Inferior parietal cortex (tissue), 1 donor: ENCODE results near the gene CRHR1.
"Not testable (repeated sequence)": the region's sequence is repeated elsewhere in the genome, so short reads cannot be mapped to it uniquely, and the experiment has no call there.

Experiments
- DNase-seq: peaks from one replicate; pipeline ENCODE4 v3.0.0-alpha.2; 2016; ENCODE audit errors: extremely low spot score

Gene CRHR1

GRCh38 chr17:45784293-45784740, at the start of gene CRHR1:
CRHR1 (plus strand) TSS chr17:45784320; CDS start chr17:45784545, 225 bp downstream.
- no peak for DNase-seq

DNA sequence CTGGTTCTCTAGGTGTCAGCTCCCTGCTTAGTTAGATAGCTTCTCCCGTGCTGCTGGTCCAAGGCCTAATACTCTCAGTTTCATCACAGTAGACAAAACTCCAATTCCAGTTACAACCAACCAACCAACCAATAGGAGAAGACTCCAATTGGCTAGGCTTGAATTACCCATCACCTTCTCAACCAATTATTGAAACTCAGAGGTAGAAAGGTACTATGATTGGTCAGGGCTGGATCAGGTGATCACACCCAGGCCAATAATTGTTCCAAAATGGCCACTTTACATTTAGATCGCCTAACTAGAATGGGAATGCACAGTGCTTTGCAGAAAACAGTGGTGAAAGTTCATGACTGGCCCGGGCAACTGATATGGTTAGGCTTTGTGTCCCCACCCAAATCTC, 49.5 kb upstream of the CRHR1 start:
- no peak for DNase-seq

- no peak for DNase-seq
Observed at GRCh38 chr17:45735488-45735887, 48.6 kb upstream of the CRHR1 start.

GRCh38 chr17:45739786-45740185, 44.3 kb upstream of the CRHR1 start:
- no peak for DNase-seq

DNA sequence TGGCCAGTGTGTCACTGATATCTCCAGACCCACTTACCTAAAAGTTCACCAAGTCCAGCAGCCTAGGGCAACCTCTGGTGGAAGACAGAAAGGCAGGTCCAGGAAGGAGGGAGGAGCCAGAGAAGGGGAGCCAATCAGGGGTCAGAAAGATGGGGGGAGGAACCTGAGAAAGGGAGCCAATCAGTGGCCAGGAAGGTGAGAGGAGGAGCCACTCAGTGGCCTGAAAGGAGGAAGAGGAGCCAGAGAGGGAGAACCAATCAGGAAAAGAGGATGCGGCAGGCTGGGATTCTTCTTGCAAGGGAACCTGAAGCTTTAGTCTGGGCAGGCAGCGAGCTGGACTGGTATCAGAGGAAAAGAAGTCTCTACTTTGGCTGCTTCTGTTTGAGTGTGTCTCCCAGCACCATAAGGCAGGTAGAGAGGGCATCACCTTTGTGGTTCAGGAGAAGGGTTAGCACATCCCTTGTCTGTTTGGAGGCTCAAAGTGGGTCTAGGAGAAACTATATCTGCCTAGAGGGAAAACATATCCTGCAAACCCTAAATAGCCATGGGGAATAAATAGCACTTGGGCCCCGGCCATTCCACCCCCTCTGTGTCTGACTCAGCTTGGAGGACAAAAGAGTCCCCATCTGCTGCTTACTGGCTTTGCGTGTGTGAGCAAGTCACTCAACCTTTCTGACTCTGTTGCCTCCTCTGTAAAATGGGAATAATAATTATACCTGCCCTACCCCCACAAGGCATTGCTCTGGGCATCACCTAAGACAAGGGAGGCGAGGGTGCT, 43.4 kb upstream of the CRHR1 start:
- DNase-seq, result peak; percentile 68

DNA sequence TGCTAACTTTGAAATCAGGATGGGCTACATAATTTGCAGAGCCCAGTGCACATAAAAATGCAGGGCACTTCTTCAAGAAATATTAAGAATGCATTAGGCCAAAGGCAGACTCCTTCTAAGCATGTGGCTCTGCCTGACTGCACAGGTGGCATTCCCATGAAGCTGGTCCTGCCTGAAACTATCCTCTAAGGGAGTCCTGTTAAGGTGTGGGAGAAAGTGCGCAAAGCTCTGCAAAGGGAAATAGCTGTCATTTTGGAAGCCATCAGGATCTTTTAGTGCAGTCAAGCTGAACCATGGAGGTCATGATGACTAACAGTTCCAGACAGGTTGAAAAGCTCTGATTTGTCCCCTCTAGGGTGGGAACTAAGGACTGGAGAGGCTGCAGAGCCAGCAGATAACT, 41.9 kb upstream of the CRHR1 start:
- DNase-seq, result no peak

DNA sequence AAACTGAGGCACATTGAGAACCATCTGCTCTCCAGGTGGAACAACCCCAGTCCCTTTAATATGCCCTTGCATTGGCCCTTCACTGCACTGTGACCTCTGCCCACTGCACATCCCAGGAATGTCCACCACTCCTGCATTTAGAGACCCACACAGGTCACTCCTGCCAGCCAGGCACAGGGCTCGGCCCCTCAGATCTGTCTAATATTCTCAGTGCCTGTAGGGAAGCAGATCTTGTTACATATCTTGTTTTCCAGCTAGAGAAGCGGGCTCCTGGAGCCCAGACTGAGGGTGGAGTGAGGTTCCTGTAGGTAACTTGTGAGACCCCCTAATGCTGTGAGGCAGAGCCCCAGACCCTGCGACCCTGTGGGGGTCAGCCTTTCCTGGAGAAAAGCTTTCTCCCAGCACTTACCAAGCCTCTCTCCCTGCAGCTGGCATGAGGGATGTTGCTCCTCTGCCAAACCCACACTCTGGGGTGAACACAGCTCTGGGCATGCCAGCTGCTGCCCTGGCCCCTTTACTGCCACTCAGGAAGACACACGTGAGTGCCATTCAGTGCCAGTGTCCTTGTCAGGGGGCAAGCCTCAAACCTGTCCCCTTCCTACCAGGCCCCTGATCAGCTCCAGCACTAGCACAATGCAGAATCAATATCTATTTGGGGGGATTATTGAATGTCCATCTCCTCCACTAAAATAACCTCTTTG, 40.3 kb upstream of the CRHR1 start:
- no peak for DNase-seq

- DNase-seq, result not testable (repeated sequence)
Observed at GRCh38 chr17:45744826-45745225, 39.3 kb upstream of the CRHR1 start.

DNA sequence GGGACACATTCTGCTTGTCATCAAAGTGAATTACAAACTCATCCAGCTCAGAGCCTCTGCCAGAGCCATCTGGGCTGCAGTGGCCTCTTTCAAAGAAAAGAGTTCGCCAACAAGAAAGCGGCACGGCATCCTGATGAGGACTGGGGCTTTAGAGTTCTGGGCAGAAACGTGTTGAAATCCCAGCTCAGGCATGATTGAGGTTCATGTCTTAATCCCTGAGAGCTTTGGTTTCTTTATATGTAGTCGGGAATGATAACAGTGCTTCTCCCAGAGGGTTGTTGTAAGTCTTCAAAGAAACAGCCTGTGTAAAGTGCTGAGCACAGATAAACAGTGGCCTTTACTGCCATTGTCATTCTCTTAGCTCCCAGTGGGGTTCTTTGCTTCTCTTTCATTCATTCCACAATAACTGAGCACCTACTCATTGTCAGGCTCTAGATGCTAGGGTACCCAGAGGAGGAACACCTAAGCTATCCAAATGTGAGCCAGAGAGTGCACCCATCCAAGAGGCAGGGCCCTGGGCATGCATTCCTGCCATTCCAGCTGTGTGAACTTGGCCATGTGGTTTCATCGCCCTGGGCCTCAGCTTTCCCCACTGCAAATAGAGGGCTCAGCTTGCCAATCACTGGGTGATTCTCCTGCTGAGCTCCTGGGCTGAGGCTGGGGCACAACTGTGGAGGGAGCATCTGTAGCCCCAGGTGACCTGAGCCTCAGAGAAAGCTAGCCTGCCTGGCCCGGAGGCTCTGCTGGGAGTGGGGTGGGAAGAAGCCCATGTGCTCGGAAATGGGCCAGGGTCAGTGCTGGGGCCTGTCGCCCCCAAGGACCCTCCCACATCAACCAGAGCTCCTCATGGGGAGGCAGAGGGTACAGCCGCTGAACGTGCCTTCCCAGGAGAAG, 38.3 kb upstream of the CRHR1 start:
- no peak for DNase-seq

DNA sequence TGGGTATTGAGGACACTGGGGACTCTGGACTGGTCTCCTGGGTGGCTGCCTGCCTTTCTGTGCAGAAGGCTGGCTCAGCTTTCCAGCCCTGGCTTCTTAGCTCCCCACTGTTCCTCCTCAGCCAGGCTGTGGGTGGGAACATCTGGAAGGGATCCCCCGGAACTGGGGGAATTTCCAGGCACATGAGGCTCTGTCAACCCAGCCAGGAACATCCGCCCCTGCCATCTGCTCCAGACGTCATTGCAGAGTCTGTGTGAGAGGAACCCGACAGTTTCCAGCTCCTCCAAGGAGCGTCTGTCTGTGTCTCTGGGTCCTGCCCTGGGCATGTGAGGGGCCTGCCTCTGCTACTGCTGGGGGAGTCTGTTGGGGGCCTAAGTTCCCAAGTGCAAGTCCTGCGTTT, 36.2 kb upstream of the CRHR1 start:
- DNase-seq, result peak; percentile 3

- no peak for DNase-seq
Observed at GRCh38 chr17:45748731-45749310, 35.3 kb upstream of the CRHR1 start.

DNA sequence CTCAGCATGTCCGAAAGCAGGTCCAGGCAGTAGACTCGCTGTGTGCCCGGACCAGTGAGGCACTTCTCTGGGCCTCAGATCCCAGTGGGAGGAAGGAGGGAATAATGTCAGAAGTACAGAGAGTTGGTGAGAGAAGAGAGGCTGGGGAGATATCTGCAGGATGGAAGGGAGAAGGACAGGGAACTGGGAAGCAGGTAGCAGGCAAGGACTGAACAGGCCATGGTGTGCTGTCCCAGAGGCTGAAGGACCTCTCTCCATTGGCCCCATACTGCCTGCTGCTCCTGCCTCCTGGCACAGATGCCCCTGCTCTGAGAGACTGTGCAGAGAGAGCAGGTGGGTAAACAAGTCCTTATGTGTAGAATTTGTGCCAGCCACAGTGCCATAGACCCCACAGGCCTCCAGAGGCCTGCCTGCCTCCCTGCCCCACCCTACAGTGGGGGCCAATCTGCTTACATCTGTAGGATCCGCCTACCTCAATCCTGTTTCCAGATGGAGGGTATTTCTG, 34.2 kb upstream of the CRHR1 start:
- DNase-seq, result no peak

DNA sequence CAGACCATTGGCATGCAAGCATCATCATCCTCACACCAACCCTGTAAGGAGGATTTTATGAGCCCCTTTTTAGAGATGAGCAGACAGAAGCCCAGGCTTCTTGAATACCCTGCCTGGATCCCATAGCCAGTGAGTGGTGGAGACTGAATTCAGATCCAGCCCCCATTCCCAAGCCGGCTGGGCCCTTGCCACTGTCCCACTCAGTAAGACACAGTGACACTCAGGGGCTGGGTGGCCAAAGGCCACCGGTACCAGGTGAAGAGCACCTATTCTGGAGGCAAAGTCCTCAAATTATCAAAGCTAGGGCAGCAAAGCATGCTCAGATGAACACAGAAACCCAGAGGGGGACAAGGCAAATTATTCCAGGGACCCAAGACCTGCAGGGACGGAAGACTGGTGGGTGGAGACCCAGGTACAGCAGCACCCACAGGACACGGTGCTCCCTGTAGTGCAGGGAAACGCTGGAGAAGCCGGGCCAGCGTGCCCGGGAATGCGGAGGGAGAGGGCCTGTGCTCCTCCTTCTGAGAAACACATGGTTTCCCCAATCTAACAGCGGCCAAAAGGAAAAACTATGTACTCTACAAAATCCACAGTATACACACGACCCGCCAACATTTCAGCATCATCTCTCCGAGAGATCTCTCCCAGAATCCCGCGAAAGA, 33.2 kb upstream of the CRHR1 start:
- no peak for DNase-seq

GRCh38 chr17:45751466-45751865, 32.7 kb upstream of the CRHR1 start:
- DNase-seq, result no peak

DNA sequence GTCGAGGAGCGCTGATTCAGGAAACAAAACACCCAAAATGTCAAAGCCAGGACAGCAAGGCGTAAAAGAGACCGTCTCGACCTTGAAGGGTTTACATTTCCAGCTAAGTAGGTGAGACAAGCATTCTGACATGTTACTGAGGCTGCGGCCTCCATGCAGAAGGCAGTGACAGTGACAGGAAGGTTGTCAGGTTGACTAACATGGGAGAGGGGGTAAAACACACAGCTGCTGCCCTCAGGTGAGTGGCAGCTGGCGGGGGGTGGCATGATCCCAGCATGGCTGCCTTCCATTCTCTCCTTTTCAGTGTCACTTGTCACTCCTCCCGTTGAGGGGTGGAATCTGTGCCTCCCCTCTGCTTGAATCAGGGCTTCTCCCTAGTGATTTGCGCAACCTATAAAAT, 31.9 kb upstream of the CRHR1 start:
- no peak for DNase-seq

GRCh38 chr17:45753645-45754225, 30.4 kb upstream of the CRHR1 start:
- DNase-seq, result no peak

DNA sequence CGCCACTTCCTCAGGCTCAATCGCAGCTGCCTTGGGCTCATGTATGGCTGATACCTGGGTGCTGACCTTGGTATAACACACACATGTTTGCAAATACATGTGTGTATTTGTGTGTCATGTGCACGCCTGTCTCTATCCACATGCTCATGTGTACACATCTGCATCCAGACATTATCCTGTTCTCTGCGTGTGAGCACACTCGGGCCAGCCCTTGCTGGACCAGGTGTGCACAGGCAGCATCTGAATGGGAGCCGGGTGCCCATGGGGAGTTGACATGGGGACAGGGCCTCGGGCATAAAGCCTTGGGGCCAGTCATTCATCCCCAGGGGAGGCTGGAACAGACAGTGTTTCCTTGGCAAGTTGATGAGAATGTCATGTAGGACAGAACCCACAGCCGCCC, 29.1 kb upstream of the CRHR1 start:
- DNase-seq, result no peak

GRCh38 chr17:45756266-45756991, 27.7 kb upstream of the CRHR1 start:
- no peak for DNase-seq

DNA sequence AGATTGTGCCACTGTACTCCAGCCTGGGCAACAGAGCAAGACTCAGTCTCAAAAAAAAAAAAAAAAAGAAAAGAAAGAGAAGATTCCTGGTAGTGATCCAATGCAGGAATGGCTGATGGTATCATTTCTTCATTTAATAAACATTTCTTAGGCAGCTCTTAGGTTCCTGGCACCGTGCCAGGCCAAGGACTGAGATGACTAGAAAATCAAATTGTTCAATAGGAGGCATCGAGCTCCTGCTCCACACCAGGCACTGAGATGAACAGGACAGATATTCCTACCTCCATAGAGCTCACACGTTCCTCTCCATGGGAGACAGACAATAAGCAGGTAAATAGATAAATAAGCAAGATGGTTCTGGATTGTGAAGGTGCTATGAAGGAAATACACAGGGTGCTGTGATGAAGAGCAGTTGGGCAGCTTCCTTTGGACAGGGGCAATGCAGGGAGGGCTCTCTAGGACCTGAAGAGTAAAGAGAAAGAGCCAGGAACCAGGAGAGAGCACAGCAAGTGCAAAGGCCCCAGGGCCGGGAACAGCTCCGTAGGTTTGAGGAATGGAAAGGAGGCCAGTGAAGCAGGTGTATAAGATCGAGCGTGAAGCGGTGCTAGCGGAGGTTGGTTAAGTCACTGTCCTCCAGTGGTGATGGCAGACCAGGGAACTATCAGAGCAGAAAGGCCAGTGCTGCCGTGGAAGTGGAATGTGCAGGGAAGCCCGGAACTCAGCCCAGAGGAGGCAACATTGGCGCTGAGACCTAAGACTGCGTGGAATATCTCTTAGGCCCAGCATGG, 26.5 kb upstream of the CRHR1 start:
- DNase-seq, result no peak
